IPS-18c (cell line): Measurements from ENCODE around the gene TNS4.

Experiments used
- H3K4me3 ChIP-seq: 2 replicates; pipeline ENCODE4 v1.7.0; 2013; ENCODE audit warnings: low read depth, mild to moderate bottlenecking, low read length, moderate library complexity; ENCODE audit not compliant: insufficient read depth
- H3K9me3 ChIP-seq: one replicate; pipeline ENCODE4 v1.6.1; 2013; ENCODE audit warnings: mild to moderate bottlenecking, low read length, moderate library complexity; ENCODE audit not compliant: control insufficient read depth, insufficient read depth

The TNS4 gene

GRCh38 chr17:40443988-40444899 lies 57.2 kb downstream of the TNS4 start:
- Histone ChIP-seq H3K9me3 (no peaks in the 10 kb centered on the region), H3K4me3 (peak overlapping the region; percentile 59)

GRCh38 chr17:40443196-40443987 lies 58.0 kb downstream of the TNS4 start, which contains the start of gene IGFBP4:
IGFBP4 (plus strand) TSS chr17:40443450; CDS start chr17:40443736, 286 bp downstream.
- Histone ChIP-seq H3K9me3 (no peaks in the 10 kb centered on the region), H3K4me3 (peak within 1 kb of the TSS; percentile 59)

- no peaks in the 10 kb centered on the region for H3K9me3 ChIP-seq
- peak overlapping the region; percentile 59 for H3K4me3 ChIP-seq
Observed at GRCh38 chr17:40442392-40443195, 58.8 kb downstream of the TNS4 start.

DNA sequence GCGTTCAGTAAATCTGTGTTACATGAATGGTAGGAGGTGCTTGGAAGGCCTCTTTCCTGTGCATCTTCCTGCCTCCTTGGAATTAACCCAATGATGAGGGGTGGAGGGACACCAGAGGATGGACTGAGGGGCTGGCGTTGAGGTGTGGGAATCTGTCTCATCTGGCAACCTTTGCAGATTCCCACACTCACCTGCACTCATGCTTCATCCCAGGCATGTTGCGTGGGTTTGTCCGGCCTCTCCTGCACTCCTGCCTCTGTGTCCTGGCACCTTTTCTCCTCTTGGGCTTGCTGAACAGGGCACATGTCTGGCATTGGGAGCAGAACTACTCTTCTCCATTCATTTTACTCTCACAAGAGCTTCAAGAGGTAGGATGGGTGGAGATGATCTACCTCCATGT lies 61.3 kb downstream of the TNS4 start:
- Histone ChIP-seq H3K9me3 (no peaks in the 10 kb centered on the region), H3K4me3 (no peak overlapping the region)

DNA sequence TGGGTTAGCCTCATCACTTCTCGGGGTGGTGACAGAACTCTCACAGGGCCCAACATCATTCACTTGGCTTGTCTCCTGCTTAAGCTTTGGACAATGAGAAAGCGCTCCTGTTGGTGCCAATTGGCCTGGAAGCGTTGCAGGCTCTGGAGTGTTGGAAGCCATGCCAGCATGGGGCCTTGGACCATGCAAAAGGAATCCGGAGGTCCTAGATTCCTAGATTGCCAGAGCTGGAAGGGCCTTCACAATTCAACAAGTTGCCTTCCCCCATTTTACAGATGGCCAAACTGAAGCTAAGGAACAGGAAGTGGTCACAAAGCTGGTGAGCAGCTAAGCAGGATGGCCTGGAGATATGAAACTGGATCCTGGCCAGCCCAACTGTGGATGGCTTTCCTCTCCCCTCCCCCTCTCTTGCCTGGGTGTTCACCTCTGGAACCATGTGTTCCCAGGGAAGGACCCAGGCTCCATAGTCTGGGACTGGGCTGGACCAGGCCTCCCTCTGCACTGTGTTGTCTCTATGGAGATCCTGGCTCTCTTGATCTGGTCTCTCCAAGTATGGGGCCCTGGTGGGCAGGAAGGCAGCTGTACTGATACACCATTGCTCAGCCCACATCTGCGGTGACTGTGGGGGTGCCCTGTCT lies 64.2 kb downstream of the TNS4 start:
- no peaks in the 10 kb centered on the region for H3K9me3 ChIP-seq

DNA sequence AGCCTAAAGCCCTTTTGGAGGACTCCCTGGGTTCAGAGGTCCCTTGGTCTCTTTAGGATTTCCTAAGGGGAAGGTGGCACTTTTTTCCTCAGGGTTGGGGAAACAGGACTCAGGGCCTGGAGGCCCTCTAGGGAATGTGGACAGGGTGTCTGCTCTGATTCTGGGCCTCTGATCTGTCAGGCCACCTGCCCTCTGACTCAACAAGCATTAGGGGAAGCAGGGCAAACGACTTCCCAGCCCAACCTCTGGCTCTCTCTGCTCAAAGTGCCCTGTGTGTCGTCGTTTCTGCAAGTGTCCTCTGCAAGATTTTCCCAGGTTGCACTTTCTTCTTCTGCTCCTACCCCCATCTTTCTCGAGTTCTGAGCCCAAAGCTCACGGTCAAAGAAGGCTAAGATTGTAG lies 64.8 kb downstream of the TNS4 start:
- H3K9me3 ChIP-seq: no peaks in the 10 kb centered on the region
- no peak overlapping the region for H3K4me3 ChIP-seq

More for the DNA sequence above, 64.2 kb downstream of the TNS4 start:
- no peak overlapping the region for H3K4me3 ChIP-seq

DNA sequence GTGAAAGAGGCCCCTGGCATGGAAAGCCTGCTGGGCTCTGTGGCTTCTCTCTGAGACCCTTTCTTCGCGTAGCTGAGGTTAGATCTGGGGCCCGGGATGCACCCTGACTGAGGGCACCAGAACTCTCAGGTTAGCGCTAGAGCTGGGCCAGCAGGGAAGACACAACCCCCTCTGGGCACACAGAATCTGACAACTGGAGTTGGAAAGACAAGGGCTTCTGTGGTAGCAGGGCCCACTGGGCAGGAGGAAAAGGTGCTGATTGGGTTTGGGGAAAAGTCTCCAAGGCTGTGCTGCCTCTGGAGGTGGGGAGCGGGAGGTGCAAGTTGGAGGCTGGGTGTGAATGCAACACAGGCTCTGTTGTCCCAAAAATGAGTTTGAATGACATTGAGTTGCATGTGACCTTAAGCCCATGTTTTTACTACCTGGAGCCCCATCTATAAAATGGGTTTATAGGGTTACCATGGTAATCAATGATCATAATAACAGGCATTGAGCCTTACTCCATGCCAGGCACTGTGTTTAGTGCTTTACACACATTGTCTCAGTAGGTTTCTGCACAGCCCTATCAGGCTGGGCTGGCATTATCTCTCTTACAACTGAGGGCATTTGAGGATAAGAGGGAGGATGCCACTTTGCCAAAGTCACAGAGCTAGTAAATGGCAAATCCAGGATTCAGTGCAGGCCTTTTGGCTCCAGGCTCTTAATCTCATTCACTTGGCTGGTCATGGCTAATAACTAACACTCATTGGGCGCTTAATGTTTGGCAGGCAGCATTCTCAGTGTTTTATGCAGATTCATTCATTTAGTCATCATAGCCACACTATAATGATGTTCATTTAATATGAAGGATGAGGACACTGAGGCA lies 67.6 kb downstream of the TNS4 start:
- no peaks in the 10 kb centered on the region for H3K9me3 ChIP-seq
- H3K4me3 ChIP-seq: no peak overlapping the region

GRCh38 chr17:40432864-40433528 lies 68.4 kb downstream of the TNS4 start:
- H3K9me3 ChIP-seq: no peaks in the 10 kb centered on the region
- H3K4me3 ChIP-seq: no peak overlapping the region

DNA sequence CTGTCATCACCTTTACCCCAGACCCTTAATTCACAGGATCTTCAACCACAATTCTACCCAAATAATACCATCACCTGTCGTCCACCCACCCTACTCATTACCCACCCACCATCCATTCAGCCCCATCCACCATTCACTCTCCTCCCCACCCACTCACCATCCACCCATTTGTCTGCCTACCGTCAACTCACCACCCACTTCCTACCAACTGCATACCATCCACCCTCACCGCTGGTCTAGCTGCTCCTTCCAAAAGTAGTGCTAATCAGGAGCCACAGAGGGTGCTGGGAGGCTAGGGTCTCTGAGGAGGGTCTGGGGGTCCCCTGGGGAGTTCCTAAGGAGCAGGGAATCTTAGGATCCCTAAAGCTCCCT lies 70.2 kb downstream of the TNS4 start:
- Histone ChIP-seq H3K9me3 (no peaks in the 10 kb centered on the region), H3K4me3 (no peak overlapping the region)

- no peaks in the 10 kb centered on the region for H3K9me3 ChIP-seq
- H3K4me3 ChIP-seq: no peak overlapping the region
Observed at GRCh38 chr17:40430272-40431230, 70.9 kb downstream of the TNS4 start.

GRCh38 chr17:40427002-40427491 lies 74.4 kb downstream of the TNS4 start:
- Histone ChIP-seq H3K4me3 (no peak overlapping the region), H3K9me3 (no peaks in the 10 kb centered on the region)
